ENCODE measurements around the gene DCT.
A peak's percentile ranks its signal among the peaks of the same experiment; 100 is the strongest.

DCT gene

DNA sequence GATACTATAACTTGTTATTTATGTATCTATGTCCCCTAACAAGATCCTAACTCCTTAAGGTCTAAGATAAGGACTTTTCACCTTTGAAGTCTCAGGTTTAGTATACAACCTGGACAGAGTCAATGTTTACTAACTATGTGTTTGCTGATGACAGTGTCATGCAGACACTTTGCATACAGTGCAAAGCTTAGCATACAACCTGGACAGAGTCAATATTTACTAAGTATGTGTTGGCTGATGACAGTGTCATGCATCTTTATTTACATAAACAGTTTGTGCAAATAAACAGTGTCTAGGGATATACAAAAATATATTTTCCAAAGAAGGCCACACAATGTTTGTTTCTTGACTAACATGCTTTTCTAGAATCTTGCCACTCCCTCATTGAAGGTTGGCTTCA, 34.7 kb downstream of the DCT start:
- no peak for DNase-seq

DNA sequence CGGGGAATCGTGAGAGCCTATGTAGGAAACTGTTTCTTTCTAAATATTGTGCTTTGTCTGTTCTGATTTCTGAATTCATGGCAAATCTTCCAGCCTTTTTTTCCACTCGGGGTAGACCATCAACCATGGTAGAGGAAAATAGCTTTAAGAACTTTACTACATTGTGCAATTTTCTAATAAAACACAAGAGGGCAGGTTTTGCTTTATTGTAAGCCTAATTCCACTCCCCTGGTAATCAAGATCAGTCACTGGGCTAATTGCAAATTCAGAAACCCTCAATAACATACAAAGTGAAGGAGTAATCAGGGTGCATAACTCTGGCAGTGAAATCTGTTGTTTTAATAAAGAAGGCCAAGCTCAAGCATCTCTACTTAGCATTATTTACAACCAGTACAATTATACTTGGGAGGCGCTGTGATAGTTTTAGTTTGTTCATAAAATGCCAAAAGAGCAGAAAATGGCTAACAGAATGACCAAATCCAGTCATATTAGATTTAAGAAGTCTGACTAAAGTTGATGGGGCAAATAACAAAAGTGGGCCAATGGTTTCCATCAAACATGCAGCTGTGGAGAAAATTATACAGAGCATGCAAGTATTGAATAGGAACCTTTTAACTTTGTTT, 43.8 kb downstream of the DCT start:
- peak in 1 of 2 donors; percentile 60 for DNase-seq

DNA sequence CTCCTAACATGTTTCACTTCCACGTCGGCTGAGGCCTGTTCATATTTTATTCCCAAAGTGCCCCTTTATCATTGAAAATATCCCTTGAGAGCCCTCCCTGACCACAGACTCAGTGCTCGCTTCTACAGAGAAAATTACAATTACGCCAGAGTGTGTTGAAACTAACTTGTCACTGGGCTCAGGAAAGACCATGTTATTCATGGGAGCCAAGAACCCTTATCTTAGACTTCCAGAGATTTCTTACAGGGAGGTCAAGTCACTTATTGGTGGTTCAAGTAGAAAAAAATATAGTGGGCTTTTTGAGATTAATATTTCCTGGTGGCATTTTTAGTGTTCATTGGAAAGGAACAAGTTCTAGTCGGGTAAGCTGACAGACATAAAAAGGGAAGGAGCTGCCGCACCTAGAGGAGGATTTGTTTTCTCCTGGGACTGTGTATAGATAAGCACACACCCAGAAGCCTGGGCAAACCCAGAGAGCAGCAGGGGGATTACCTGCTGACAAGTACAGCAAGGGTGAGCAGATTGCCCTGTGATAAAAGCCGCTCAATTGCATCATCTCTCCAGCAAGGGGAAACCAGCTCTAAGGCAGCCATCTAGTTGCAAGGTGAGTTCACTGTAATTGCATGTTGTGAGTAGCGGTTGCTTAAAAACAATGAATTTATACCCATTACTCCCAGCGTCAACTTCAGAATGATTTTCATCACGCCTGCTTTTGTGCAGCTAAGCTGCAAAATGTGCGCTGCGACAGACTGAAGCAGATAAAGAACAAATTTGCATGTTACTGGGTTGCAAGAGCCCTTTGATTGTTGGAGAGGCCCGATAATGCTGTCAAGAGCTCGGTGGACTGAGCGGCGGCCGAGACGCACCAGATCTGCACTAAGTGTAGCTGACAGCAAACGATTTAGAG, 46.2 kb downstream of the DCT start:
- DNase-seq: no peak

DNA sequence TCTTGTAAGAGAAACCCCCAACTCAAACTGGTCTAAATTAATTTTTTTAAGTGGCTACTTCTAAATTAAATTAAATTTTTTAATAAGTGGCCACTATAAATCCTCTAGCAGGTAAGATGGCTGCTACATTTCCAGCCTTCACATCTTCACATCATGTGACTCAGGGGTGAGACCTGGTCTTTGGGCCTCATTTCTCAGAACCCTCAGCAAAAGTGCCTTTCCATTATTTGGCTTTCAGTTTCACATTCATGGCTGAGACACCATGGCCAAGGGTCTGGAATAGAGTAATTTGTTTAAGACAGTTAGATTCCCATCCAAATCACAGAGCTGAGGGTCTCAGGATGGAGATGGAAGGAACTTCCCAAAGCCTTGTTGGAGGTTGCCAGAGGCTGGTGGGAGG, 47.5 kb downstream of the DCT start:
- no peak for DNase-seq

DNA sequence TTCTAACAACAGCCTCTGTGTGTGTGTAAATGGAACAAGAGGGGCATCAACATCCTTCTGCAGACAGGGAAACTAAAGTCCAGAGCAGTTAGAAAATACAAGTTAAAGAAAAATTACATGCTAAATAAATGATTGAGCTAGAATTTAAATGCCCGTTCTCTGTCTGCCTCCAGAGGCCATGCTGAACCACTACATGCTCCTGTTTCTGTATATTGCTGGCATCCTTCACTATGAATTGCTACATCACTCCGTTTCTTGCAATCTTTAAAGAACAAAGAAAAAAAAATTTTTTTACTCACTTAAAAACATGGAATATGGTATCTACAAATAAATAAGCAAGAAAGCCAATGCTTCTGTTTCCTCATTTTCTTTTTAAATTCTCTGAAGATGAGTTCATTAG, 47.9 kb downstream of the DCT start:
- DNase-seq: no peak

DNA sequence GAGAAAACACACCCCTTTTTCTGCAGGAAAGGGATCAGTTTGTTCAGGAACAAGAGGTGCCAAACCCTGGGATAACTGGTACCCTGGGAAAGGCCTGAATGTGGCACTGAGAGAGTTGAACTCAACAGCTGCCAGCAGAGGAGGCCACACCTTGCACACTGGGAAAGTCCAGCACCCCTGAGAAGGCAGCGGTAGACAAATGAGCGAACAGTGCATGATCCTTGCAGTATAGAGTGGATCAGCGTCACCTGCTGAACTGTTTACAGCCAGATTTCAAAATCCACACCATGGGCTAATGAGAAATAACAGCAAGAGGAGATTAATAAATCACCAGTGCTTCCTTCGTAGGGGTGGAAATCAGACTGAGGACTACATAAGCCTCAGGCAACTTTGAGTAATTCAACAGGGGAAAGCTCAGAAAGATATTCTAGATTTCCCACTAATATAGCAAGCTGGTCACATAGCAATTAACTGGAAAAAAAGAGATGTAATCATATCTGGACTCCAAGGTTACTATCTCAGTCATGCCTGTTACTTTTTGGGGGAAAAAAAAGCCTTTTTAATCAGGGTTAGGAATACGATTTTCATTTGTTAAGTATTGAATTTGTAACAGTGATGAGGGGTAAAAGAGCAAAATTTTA, 52.0 kb downstream of the DCT start:
- DNase-seq: no peak

DNA sequence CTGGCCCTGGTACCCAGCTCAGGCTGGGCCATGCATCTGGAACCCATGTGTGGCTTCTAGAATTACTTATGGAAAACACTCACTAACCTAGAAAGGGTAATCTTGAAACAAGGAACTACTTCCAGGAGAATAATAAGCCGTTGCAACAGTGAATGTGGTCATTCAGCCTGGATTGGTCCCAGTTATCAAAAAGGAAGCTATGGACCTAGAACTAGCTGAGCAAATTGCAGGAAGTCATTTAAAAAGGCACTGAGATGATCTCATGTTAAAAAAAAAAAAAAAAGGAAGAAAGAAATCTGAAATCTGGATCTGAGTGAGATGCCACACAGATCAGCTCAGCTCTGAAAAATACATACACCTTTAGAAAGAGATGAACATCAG, 59.6 kb downstream of the DCT start:
- DNase-seq: no peak

DNA sequence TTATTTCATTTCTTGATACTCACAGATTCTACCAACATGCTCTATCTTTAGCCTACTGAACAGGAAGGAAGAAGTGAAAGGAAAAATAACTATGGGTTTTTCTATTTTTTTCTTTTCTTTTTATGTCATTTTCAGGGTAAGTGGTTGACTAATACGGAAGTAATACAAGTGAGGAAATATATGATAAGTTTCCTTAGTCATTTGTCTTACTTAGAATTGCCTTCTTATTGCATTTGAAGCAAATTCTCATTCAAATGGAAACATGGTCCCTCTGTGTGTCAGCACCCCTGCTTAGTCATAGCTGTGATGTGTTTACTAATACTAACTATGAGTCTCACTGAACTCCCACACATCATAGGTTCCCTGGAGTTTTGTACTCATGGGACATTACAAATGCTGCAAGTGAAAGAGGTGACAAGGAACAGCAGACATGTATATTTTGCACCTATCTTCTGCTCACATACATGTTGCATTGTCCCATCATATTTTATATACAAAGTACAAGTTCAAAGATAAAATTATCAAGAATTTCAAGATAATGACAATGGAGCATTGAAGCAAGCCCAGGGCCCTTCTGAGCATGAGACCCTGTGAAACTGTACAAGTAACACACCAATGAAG, 60.1 kb downstream of the DCT start:
- DNase-seq: no peak

DNA sequence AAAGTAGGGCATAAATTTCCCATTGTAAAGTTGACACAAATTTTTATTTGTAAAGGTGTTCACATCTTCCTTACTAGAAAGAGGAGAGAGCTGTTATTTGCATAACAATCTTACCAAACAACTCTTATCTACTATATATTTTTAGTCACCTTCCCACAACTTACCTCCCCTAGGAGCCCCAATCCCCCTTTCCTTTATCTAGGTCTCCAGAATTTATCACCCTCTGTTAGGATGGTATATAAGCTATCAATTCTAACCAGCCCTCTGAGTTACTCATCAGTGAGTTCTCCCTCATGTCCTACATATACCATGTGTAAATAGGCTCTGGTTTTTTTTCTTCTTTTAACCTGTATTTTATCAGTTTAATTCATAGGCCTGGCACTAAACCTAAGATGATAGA, 62.2 kb downstream of the DCT start:
- no peak for DNase-seq

DNA sequence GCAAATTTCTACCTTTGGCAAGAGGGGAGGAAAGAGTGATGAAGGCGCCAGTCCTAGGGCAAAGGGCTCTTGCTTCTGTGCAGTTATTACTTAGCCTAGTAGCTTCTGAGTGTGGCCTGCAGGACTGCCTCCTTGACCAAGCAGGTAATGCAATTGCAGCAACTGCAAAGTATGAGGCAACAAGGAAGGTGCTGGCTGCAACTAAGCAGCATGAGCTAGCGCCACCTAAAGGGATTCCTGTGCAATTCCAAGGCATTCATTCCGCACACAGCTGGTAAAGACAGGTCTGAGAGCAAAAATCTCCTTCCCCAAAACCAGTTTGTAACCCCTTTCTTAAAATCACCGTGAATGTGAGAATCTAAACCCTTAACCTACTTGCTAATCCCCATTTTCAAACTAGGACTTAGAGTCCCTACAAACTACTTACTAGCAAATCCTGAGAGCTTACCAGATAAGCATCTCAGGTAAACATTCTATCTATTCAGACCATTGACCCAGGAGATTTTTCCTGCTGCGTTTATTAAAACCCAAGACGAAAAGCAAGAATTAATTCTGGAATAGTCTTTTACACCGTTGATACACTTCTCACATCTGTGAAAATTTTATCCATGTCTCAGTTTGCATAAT, 62.9 kb downstream of the DCT start:
- DNase-seq: no peak

DNA sequence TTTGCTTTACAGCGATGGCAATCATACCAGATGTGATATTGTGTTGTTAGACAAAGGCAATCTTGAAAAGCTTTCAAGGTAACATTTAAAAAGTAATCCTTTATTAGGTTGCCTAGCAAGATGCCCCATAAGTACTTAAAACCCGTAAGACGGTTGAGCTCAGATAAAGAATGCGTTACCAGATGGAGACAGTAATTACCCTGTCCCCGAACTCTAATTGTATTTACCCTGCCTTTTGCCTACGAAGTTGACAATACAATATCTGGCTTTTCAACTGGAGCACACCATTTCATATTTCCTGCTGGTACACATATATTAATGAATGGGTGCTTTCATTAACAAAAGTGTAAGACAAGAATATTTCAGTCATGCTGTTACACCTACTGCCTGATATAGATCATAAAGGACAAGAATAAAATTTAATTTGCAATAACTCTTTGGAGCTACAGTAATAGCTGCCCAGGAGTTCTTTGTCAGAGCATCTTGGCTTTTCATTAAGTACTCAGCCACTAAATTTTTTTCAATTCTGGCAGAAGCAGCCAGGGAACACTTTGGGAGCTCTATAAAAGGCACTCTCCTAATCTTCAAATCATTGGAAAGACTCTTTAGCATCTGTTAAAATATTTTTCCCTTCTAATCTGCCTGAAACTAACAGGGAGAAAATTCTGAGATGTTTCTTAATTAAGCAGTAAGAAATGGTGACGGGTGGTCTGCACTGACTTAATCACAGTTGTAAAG, 63.8 kb downstream of the DCT start:
- no peak for DNase-seq

DNA sequence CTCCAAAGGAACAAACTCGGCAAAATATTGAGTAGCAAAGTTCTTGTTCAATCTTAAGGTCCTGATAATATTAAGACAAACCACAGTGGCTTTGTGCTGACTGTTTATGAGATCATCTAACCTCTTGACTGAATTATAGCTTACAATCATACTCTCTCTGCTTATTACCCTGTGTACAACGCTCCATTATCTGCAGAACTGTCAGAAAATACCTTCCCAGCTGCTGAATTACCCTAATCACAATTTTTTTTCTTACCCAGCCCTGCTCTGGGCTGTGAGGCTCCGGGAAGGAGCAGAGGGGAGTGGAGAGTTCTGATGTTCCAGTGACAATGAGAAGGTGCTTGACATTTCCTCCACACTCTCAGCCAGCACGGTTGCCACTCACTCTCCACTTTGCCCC, 64.8 kb downstream of the DCT start:
- DNase-seq: no peak

DNA sequence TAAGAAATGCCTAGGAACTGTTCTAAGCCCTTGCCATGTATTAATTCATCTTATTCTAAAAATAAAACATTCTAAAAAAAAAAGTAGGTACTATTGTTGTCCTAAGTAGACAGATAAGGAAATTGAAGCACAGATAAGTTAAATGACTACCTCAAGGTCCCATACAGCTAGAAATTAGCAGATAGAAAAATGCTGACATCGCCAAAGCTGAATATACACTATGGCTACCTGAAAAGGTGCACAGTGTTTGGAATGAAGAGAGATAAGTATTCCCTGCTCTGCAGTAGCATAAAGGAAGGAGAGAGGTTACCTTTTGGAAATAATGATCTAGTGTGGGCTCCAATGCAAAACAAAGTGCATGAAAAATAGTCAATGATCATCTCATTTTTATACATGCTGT, 65.3 kb downstream of the DCT start:
- no peak for DNase-seq

DNA sequence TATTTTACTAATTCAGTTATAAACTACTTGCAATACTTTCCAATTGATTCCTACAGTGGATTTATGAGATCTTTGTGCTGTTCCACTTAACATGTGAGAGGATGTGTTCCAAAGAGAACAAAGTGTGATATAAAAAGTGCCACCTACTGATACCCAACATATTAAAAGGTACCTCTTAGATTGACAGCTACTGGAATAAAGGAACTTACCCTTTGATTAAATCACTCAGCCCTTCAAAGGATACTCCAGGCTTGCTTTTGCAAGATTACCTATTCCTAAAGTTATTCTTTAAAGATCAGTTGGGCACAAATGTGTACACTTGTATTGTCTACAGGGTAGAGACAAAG, 65.9 kb downstream of the DCT start:
- DNase-seq: no peak

DNA sequence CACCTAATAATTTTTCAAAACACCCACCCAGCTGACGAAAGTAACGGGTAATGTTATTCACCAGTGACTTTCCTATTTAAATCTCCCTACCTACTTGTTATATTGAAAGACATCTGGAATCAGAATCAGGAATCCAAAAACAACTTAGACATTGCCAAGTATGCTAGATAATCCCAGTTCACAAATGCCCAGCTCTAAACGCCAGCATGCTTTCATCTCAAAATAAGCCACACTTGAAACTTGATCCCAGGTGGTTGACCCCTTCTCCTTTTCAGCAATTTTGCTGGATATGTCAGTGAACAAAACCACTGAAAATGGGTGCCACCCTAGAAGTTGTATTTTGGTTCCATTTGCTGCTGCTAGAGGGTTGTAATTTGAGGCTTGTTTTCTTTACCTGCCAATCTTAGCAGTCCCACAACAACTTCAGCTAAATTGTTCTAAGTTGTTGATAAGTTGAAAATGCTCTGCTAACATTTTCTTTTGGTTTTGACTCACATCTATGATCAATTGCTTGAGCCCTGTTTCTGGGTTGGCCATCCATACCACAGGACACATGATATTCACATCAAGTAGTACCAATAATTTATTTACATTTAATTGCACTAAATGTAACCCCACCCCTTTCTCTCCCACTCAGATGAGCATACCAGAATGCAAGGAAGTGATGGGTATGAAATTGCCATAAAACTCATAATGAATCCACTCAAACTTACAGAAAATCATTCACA, 66.4 kb downstream of the DCT start:
- DNase-seq: no peak

DNA sequence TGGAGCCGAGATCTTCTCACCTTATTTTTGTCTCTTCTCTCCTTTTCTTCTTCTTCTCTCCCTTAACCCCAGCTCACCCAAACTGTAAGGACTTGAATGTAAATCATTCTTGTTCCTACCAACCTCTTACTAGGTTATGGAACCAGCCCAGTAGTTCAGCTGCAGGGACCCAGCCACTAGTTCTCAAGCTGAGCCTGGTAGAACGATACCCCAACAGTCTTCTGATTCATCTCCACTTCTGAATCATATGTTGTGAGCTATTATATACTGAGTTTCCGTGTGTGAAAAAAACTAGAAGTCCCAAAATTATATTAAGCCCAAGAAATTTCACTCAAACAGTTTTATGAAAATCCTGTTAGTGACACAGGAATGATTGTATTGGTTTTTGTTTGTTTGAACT, 67.7 kb downstream of the DCT start:
- DNase-seq: no peak

DNA sequence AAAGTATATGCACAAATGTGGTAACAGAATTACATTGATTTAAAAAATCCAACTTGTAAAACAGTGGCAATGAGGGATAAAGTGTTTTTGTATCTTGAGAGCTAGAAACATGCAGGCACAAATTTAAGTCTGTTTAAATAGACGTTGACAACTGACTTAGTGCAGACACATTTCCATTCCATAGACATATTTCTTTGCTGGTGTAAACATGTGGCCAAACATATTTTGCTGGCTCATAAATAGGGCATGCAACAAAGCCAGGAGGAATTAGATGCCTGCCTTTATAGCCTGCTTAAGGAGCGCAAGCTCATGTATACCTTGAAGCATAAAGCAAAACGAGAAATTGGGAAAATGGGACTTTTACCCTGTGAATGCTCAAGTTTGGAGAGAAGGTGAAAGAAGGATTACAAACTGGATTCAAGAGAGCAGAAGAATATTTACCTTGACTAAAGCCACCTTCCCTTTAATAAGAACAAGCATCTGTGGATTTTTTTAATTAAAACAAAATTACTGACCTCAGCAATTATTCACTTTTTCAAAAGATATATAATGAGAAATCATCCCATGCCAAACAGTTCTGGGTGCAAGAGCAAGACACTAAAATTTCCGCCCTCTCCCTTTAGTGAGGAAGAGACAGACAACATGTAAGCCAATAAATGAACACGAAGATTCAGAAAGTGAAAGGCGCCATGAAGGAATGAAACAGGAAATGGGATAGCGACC, 71.0 kb downstream of the DCT start:
- DNase-seq: no peak

DNA sequence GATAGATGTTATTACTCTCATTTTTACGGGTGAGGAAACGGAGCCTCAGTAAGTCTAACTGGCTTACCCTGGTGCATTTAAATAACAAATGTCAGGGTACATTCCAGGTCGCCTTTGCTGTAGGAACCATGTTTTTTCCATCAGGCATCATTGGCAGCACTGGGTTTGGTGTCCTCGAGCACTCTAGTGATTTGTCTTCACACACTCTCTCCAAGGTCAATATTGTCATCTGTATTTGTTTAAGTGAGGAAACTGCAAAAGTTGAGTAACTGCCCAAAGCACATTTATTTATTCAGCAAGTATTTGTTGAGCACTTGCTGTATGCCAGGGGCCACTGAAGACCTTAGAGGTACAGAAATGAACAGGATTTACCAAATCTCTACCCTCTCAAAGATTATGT, 78.6 kb downstream of the DCT start:
- no peak for DNase-seq

DNA sequence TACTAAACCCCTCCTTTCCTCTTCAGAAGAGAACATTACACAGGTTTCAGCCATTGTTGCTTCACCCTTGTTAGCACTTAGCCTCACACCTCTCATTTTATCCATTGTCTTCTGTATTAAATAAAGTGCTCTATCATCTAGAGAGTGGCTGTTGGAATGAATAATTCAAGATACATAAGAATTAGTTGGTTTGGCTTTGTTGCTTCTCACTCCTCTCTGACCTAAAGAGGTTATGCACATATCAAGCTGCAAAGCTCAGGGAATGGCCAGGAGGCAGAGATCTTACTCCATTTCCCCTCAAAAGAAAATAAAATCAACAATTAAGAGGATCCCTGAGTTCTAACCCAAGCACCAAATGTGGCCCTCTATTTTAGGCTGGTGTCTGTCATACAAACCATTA, 79.7 kb downstream of the DCT start:
- no peak for DNase-seq

DNA sequence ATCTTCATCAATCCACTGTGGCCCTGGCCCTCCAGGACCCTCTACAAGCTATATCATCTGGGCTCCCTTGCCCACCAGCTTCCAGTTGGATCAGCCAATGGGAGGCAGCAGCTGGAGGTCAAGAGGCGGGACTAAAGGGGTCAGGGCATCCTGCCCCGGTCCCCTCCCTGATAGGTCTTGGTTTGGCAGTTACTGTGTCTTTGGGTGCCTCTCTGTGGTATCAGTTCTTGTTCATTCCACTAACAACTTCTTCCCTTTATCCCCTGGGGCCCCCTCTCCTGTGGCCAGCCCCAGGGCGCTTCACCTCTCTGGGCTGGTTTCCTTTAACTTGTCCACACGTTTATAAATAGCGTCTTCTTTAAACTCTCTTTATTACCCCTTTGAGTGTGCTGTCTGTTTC, 83.6 kb downstream of the DCT start:
- no peak for DNase-seq

DNA sequence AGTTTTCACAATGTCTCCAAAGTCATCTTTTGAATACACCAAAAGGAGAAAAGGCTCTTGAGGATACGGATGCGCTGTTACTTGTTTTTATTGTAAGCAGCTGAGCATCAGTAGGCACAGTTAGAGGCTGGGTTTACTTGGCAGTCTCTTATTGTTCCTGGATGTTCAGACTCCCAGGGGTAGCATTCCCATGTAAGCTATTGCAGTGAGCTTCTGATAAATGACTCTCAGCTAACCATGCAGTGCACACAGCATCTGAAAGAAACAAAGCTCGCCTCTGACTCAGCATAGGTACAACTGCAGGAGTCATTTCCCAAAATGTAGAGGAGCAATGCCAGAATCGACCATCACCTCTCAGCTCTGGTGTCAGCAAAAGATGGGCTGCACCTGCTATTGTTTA, 84.8 kb downstream of the DCT start:
- DNase-seq: no peak
